K562 (cell line): ENCODE measurements around the gene POU2AF3. TPM values are rescaled to one million over a fixed set of nuclear protein-coding genes. Genes with fewer than 3 reads are reported as not detected.

Source experiments
- ATAC-seq: fragments of 200-7000 bp; cut with Tn5 transposase; 3 replicates; pipeline ENCODE4 v1.9.1; 2020; ENCODE audit warnings: moderate library complexity
- BruUV-seq: library from RNA; stranded (reverse); fragments of 400-500 nt; replicated peaks from 2 replicates; lab custom pipeline; 2021; lab: Mats Ljungman, UMichigan
- CTCF ChIA-PET: fragments of 300-600 bp; formaldehyde crosslinking; extraction: SDS; loops from one replicate; lab custom pipeline; 2021; ENCODE audit warnings: low intra/inter-chr PET ratio; lab: Yijun Ruan, JAX
- POLR2A ChIA-PET: fragments of 300-600, 350-650 bp; sonication (Branson Sonifier 250); formaldehyde crosslinking; extraction: SDS; loops from one replicate; lab custom pipeline; 2021; ENCODE audit warnings: antibody characterized with exemption, inconsistent platforms; lab: Yijun Ruan, JAX
- DNase-seq, 4 experiments: peaks; one replicate each; pipeline versions ENCODE4 v3.0.0 to v3.0.0-alpha.2; 2011 to 2018; ENCODE audit warnings: low spot score in 3 of 4, mixed read lengths in 3 of 4; ENCODE audit errors: extremely low read depth in 1 of 4
- FAIRE-seq: peaks from 2 replicates; lab custom pipeline; 2011; peaks lifted over from hg19 to GRCh38; lab: Jason Lieb, UNC
- H2AFZ ChIP-seq: 2 replicates; pipeline ENCODE4 v1.6.0; 2011; ENCODE audit warnings: low read depth, low read length, control low read depth, inconsistent platforms
- H3K27ac ChIP-seq: fragments of 200-600 bp; 3 replicates; pipeline ENCODE4 v1.8.0; 2011; ENCODE audit warnings: low read depth, mild to moderate bottlenecking, control low read depth, inconsistent platforms, low read length, moderate library complexity, mixed read lengths; ENCODE audit errors: extremely low read depth
- H3K27me3 ChIP-seq, 2 experiments: fragments of 300-600 bp in 1 of 2; 2 replicates in 1 of 2; 3 replicates in 1 of 2; pipeline versions ENCODE4 v1.6.0 to v1.8.0; 2011; ENCODE audit warnings: inconsistent platforms in 2 of 2, low read length in 2 of 2, mild to moderate bottlenecking in 1 of 2, mixed read lengths in 1 of 2, moderate library complexity in 1 of 2; ENCODE audit not compliant: control insufficient read depth in 2 of 2, insufficient read depth in 2 of 2
- H3K36me3 ChIP-seq: fragments of 300-600 bp; 3 replicates; pipeline ENCODE4 v1.8.0; 2011; ENCODE audit warnings: mild to moderate bottlenecking, low read length, inconsistent platforms; ENCODE audit not compliant: control insufficient read depth, insufficient read depth
- H3K4me1 ChIP-seq, 2 experiments: fragments of 200-600 bp in 1 of 2; replicated peaks in 1 of 2; 2 replicates in 1 of 2; 3 replicates in 1 of 2; pipeline versions ENCODE4 v1.5.1 to v1.8.0; 2011; ENCODE audit warnings: inconsistent platforms in 2 of 2, low read length in 2 of 2, mild to moderate bottlenecking in 1 of 2, mixed read lengths in 1 of 2, moderate library complexity in 1 of 2; ENCODE audit not compliant: control insufficient read depth in 2 of 2, insufficient read depth in 2 of 2
- H3K4me2 ChIP-seq: 2 replicates; pipeline ENCODE4 v1.6.1; 2011; ENCODE audit warnings: low read length, control low read depth, inconsistent platforms, mixed read lengths; ENCODE audit not compliant: insufficient read depth
- H3K4me3 ChIP-seq: fragments of 200-600 bp; sonication (generic), shearing (Covaris generic); 2 replicates; pipeline ENCODE4 v1.5.1; 2016; ENCODE audit warnings: control low read depth, inconsistent platforms
- H3K79me2 ChIP-seq: fragments of 200-600 bp; 3 replicates; pipeline ENCODE4 v1.8.0; 2011; ENCODE audit warnings: low read length, inconsistent platforms; ENCODE audit not compliant: control insufficient read depth, insufficient read depth
- H3K9ac ChIP-seq, 2 experiments: 2 replicates each; pipeline versions ENCODE4 v1.6.0 to v1.6.1; 2011; ENCODE audit warnings: low read depth in 2 of 2, low read length in 2 of 2, control low read depth in 1 of 2, inconsistent platforms in 1 of 2, mild to moderate bottlenecking in 1 of 2, mixed read lengths in 1 of 2; ENCODE audit not compliant: insufficient read depth in 1 of 2
- H3K9me1 ChIP-seq: one replicate; pipeline ENCODE4 v1.6.0; 2011; ENCODE audit warnings: inconsistent platforms, mild to moderate bottlenecking, low read length, moderate library complexity; ENCODE audit not compliant: control insufficient read depth, insufficient read depth
- H3K9me3 ChIP-seq: replicated peaks from 2 replicates; pipeline ENCODE4 v1.5.1; 2011; ENCODE audit warnings: low read depth, low read length, inconsistent platforms; ENCODE audit not compliant: control insufficient read depth, insufficient read depth
- H4K20me1 ChIP-seq: replicated peaks from 2 replicates; pipeline ENCODE4 v1.6.1; 2011; ENCODE audit warnings: low read length, inconsistent platforms, mixed read lengths; ENCODE audit not compliant: control insufficient read depth, insufficient read depth
- ARID1B ChIP-seq: fragments of 450-650 bp; IDR thresholded peaks from 2 replicates; pipeline ENCODE4 v1.6.1; 2016; ENCODE audit warnings: antibody characterized with exemption, mild to moderate bottlenecking, inconsistent platforms
- HNRNPUL1 ChIP-seq: fragments of 200-400 bp; formaldehyde crosslinking; IDR thresholded peaks from 2 replicates; pipeline ENCODE4 v1.6.1; 2017; ENCODE audit warnings: low read length
- JUNB ChIP-seq: fragments of 450-650 bp; formaldehyde crosslinking; conservative IDR thresholded peaks from 2 replicates; pipeline ENCODE4 v1.4.0; 2020; ENCODE audit warnings: mild to moderate bottlenecking
- MECOM ChIP-seq: fragments of 250-450 bp; sonication (Bioruptor Pico); IDR thresholded peaks from 2 replicates; pipeline ENCODE4 v1.8.0; 2022; ENCODE audit warnings: inconsistent platforms
- NFRKB ChIP-seq: fragments of 450-650 bp; IDR thresholded peaks from 2 replicates; pipeline ENCODE4 v1.6.1; 2016; ENCODE audit warnings: low read depth
- PRDM10 ChIP-seq: fragments of 450-650 bp; IDR thresholded peaks from 2 replicates; pipeline ENCODE4 v1.6.1; 2018; ENCODE audit not compliant: partially characterized antibody
- PTBP1 ChIP-seq: fragments of 200-400 bp; formaldehyde crosslinking; IDR thresholded peaks from 2 replicates; pipeline ENCODE4 v1.6.1; 2017; ENCODE audit warnings: low read depth, low read length
- SAP30 ChIP-seq: fragments of 200-600 bp; sonication (generic); IDR thresholded peaks from 2 replicates; pipeline ENCODE4 v1.6.1; 2012; ENCODE audit warnings: borderline replicate concordance, low read depth, mild to moderate bottlenecking, moderate library complexity, low read length, control low read depth, inconsistent platforms; ENCODE audit not compliant: insufficient read depth, poor library complexity, severe bottlenecking
- SIN3B ChIP-seq: fragments of 450-650 bp; IDR thresholded peaks from 2 replicates; pipeline ENCODE4 v1.6.1; 2017; ENCODE audit warnings: low read depth, mild to moderate bottlenecking, moderate library complexity
- SP2 ChIP-seq: IDR thresholded peaks from 2 replicates; pipeline ENCODE4 v1.6.1; 2011; ENCODE audit warnings: mild to moderate bottlenecking, low read depth, low read length, moderate library complexity; ENCODE audit not compliant: poor library complexity, severe bottlenecking; ENCODE audit errors: extremely low read depth
- TGIF2 ChIP-seq: sonication (generic); formaldehyde crosslinking; IDR thresholded peaks from 2 replicates; pipeline ENCODE4 v1.8.1; 2022; ENCODE audit warnings: mild to moderate bottlenecking, missing genetic modification reagents, moderate library complexity
- THRAP3 ChIP-seq: fragments of 450-650 bp; IDR thresholded peaks from 2 replicates; pipeline ENCODE4 v1.6.1; 2016; ENCODE audit warnings: mild to moderate bottlenecking, inconsistent platforms, borderline replicate concordance
- TSC22D4 ChIP-seq: fragments of 450-650 bp; IDR thresholded peaks from 2 replicates; pipeline ENCODE4 v1.6.1; 2016; ENCODE audit warnings: missing genetic modification characterization, missing biosample characterization, control low read depth
- ZBTB12 ChIP-seq: fragments of 250-450 bp; sonication (Bioruptor Pico); IDR thresholded peaks from 2 replicates; pipeline ENCODE4 v1.4.0; 2020
- ZBTB7A ChIP-seq: IDR thresholded peaks from 2 replicates; pipeline ENCODE4 v1.6.1; 2011; ENCODE audit warnings: low read depth, mild to moderate bottlenecking, low read length, moderate library complexity, borderline replicate concordance; ENCODE audit not compliant: control insufficient read depth
- ZNF668 ChIP-seq: fragments of 250-450 bp; sonication (Bioruptor Pico); IDR thresholded peaks from 2 replicates; pipeline ENCODE4 v1.8.0; 2022; ENCODE audit warnings: mild to moderate bottlenecking, inconsistent platforms
- WGBS: fragments of 100-300 bp; shearing (Covaris generic); methylation state at CpG from one replicate; pipeline ENCODE4 v1.1.6; 2016; ENCODE audit warnings: low coverage, mixed read lengths; ENCODE audit not compliant: insufficient coverage; ENCODE audit errors: missing lambda C conversion rate; 5-methylcytosine and 5-hydroxymethylcytosine counted together
- in situ Hi-C: fragments of 300-500 bp; cut with MboI; formaldehyde crosslinking; loops from 4 replicates; pipeline ENCODE4 v1.15.0; 2018; ENCODE audit warnings: inconsistent platforms, mixed read lengths
- intact Hi-C: fragments of 100-400 bp; cut with micrococcal nuclease; formaldehyde crosslinking; loops from 2 replicates; pipeline ENCODE4 v1.14.2; 2022
- polyA plus RNA-seq, 8 experiments: library from polyadenylated mRNA; depleted of rRNA in 4 of 8; stranded (reverse) in 5 of 8; unstranded in 3 of 8; fragments of >200 nt; fragmentation: Nextera tagmentation in 2 of 8; fragmentation: Illumina TruSeq in 1 of 8; extraction: Ambion mirVana in 2 of 8; extraction: Trizol in 1 of 8; gene quantifications; 2 replicates each; pipeline versions ENCODE4 v1.2.1 to v1.2.3, GENCODE V29; 2011 to 2014; ENCODE audit warnings: inconsistent platforms in 1 of 8, missing spikeins in 1 of 8
- total RNA-seq, 7 experiments: library from RNA; depleted of rRNA in 6 of 7; stranded (reverse); fragments of >200 nt in 6 of 7; fragmentation: Illumina TruSeq in 2 of 7; extraction: Trizol in 2 of 7; gene quantifications; 2 replicates each; pipeline versions ENCODE4 v1.2.1 to v1.2.3, GENCODE V29; 2011 to 2021; ENCODE audit warnings: low replicate concordance in 1 of 7

The POU2AF3 gene
- total and polyA plus RNA-seq, 9 of the 15 experiments (the other 6 are each of a cell fraction or from before 2014, with no cell fraction given), result not detected

GRCh38 chr11:111348147-111348546, 49.8 kb downstream of the POU2AF3 start:
- H4K20me1 ChIP-seq, result no peaks in the 10 kb centered on the region
- intact Hi-C loops, result no loop called here
- H3K9me3 ChIP-seq, result no peaks in the 10 kb centered on the region
- no peak overlapping the region for H3K27ac ChIP-seq
- no peaks in the 10 kb centered on the region for H3K36me3 ChIP-seq
- FAIRE-seq (no peak), ATAC-seq (no peak), DNase-seq (no peak)
- POLR2A ChIA-PET, result no interaction called here
- TF ChIP-seq PTBP1, result no peak
- TF ChIP-seq PRDM10, result no peak
- no peak for TF ChIP-seq SP2
- TF ChIP-seq ZNF668 (CRISPR knock-in tag), result no peak
- TF ChIP-seq TSC22D4 (tag), result no peak
- TF ChIP-seq JUNB (CRISPR knock-in tag), result no peak
- TF ChIP-seq HNRNPUL1, result no peak
- no peak for TF ChIP-seq ZBTB7A
- TF ChIP-seq MECOM (CRISPR knock-in tag), result no peak
- TF ChIP-seq SAP30, result no peak
- no peak for TF ChIP-seq TGIF2 (CRISPR knock-in tag)
- no peak for TF ChIP-seq THRAP3
- TF ChIP-seq ARID1B, result no peak
- no peak for TF ChIP-seq SIN3B
- TF ChIP-seq ZBTB12, result no peak
- TF ChIP-seq NFRKB, result no peak
- H3K79me2 ChIP-seq, result no peaks in the 10 kb centered on the region
- no peak overlapping the region for H3K4me3 ChIP-seq
- CTCF ChIA-PET, result no interaction called here
- no peaks in the 10 kb centered on the region for H3K27me3 ChIP-seq
- BruUV-seq, result no TSS peak
- H3K9me1 ChIP-seq, result no peaks in the 10 kb centered on the region
- H2AFZ ChIP-seq, result no peak overlapping the region
- no peaks in the 10 kb centered on the region for H3K4me1 ChIP-seq
- WGBS, result 0% methylated on average over 3 of the region's 3 CpGs
- H3K9ac ChIP-seq, result no peak overlapping the region
- H3K4me2 ChIP-seq, result no peak overlapping the region
- in situ Hi-C loops, result no loop called here
